ENCODE data around the gene MACROD2. TPM values are rescaled to one million over a fixed set of nuclear protein-coding genes. Genes with fewer than 3 reads are reported as not detected.

MACROD2 gene
- total RNA-seq, 4 donors from 2014 or later, result 10.0 to 24.0 (median 17.0) TPM

GRCh38 chr20:14526891-14527290 lies 531.6 kb downstream of the MACROD2 start:
- TF ChIP-seq POLR2A (IDR thresholded peaks at IDR 0.05) (no peak), CTCF (IDR thresholded peaks at IDR 0.05) (no peak)
- no peak for DNase-seq (ENCODE audit: low spot score in 2 of 2)
- no peak overlapping the region for H3K4me3 ChIP-seq (ENCODE audit: low read depth, poor library complexity, severe bottlenecking)
- intact Hi-C loops (cut with DNase I; ENCODE audit: low total_unique reads), result no loop called here
- 93 to 96% methylated on average over 12 of the region's 12 CpGs for WGBS, 2 donors

- intact Hi-C loops (cut with DNase I; ENCODE audit: low total_unique reads), result no loop called here
- no peak overlapping the region for H3K4me3 ChIP-seq (ENCODE audit: low read depth, poor library complexity, severe bottlenecking)
- DNase-seq (ENCODE audit: low spot score in 2 of 2), result no peak
- no peak for TF ChIP-seq CTCF (IDR thresholded peaks at IDR 0.05)
- no peak for TF ChIP-seq POLR2A (IDR thresholded peaks at IDR 0.05)
- WGBS, 2 donors, result 66 to 74% methylated on average over 5 of the region's 5 CpGs
Observed at GRCh38 chr20:14531786-14532185, 536.5 kb downstream of the MACROD2 start.

- intact Hi-C loops (cut with DNase I; ENCODE audit: low total_unique reads), result no loop called here
- H3K4me3 ChIP-seq (ENCODE audit: low read depth, poor library complexity, severe bottlenecking), result no peak overlapping the region
- WGBS, 2 donors, result 16 to 19% methylated on average over 1 of the region's 1 CpG
- TF ChIP-seq CTCF (IDR thresholded peaks at IDR 0.05) (no peak), POLR2A (IDR thresholded peaks at IDR 0.05) (no peak)
- no peak for DNase-seq (ENCODE audit: low spot score in 2 of 2)
Observed at GRCh38 chr20:14536738-14537137, 541.4 kb downstream of the MACROD2 start.

GRCh38 chr20:14538433-14538832 lies 543.1 kb downstream of the MACROD2 start:
- intact Hi-C loops (cut with DNase I; ENCODE audit: low total_unique reads), result no loop called here

GRCh38 chr20:14543040-14543439 lies 547.7 kb downstream of the MACROD2 start:
- DNase-seq (ENCODE audit: low spot score in 2 of 2), result no peak
- TF ChIP-seq POLR2A (IDR thresholded peaks at IDR 0.05) (no peak), CTCF (IDR thresholded peaks at IDR 0.05) (no peak)
- intact Hi-C loops (cut with DNase I; ENCODE audit: low total_unique reads), result no loop called here
- H3K4me3 ChIP-seq (ENCODE audit: low read depth, poor library complexity, severe bottlenecking), result no peak overlapping the region

More at GRCh38 chr20:14538433-14538832, 543.1 kb downstream of the MACROD2 start:
- 95 to 96% methylated on average over 5 of the region's 5 CpGs for WGBS, 2 donors
- DNase-seq (ENCODE audit: low spot score in 2 of 2), result no peak
- no peak for TF ChIP-seq POLR2A (IDR thresholded peaks at IDR 0.05)
- no peak for TF ChIP-seq CTCF (IDR thresholded peaks at IDR 0.05)
- H3K4me3 ChIP-seq (ENCODE audit: low read depth, poor library complexity, severe bottlenecking), result no peak overlapping the region

GRCh38 chr20:14544688-14545087 lies 549.4 kb downstream of the MACROD2 start:
- 33 to 36% methylated on average over 3 of the region's 3 CpGs for whole genome bisulfite sequencing, 2 donors
- intact Hi-C loops (cut with DNase I; ENCODE audit: low total_unique reads), result no loop called here
- no peak overlapping the region for H3K4me3 ChIP-seq (ENCODE audit: low read depth, poor library complexity, severe bottlenecking)
- no peak for DNase-seq (ENCODE audit: low spot score in 2 of 2)
- no peak for TF ChIP-seq POLR2A (IDR thresholded peaks at IDR 0.05)
- TF ChIP-seq CTCF (IDR thresholded peaks at IDR 0.05), result no peak
